Measurements from ENCODE around the gene MRNIP.

GRCh38 chr5:179834120-179834519 lies 24.5 kb downstream of the MRNIP start:
- TF ChIP-seq CTCF (IDR thresholded peaks at IDR 0.05) (no peak), ZFX (IDR thresholded peaks at IDR 0.05; ENCODE audit: borderline replicate concordance) (no peak)
